Mesendoderm (in vitro differentiated cells): Measurements from ENCODE around the gene STX18.

Experiments
- DNase-seq: peaks from one replicate; pipeline ENCODE4 v3.0.0; 2013
- H2AK5ac ChIP-seq: 2 replicates; pipeline ENCODE4 v1.6.1; 2013; ENCODE audit warnings: low read length, inconsistent platforms
- H2BK120ac ChIP-seq: 2 replicates; pipeline ENCODE4 v1.6.1; 2013; ENCODE audit warnings: low read depth, mild to moderate bottlenecking, low read length, moderate library complexity, mixed read lengths
- H2BK15ac ChIP-seq: replicated peaks from 2 replicates; pipeline ENCODE4 v1.6.1; 2013; ENCODE audit warnings: low read depth, mild to moderate bottlenecking, moderate library complexity
- H2BK5ac ChIP-seq: 2 replicates; pipeline ENCODE4 v1.6.1; 2013; ENCODE audit warnings: low read length, inconsistent platforms
- H3K18ac ChIP-seq: 2 replicates; pipeline ENCODE4 v1.6.1; 2013; ENCODE audit warnings: mild to moderate bottlenecking, low read length, mixed read lengths
- H3K23ac ChIP-seq: one replicate; pipeline ENCODE4 v1.6.1; 2013; ENCODE audit warnings: low read length
- H3K27ac ChIP-seq: 2 replicates; pipeline ENCODE4 v1.5.1; 2013; ENCODE audit warnings: low read depth, mild to moderate bottlenecking, inconsistent platforms, low read length, moderate library complexity
- H3K27me3 ChIP-seq: 2 replicates; pipeline ENCODE4 v1.6.1; 2013; ENCODE audit warnings: low read length, control low read depth, mild to moderate bottlenecking, inconsistent platforms; ENCODE audit not compliant: insufficient read depth, poor library complexity
- H3K36me3 ChIP-seq: 2 replicates; pipeline ENCODE4 v1.6.1; 2013; ENCODE audit warnings: low read length, inconsistent platforms; ENCODE audit not compliant: control insufficient read depth, insufficient read depth
- H3K4ac ChIP-seq: one replicate; pipeline ENCODE4 v1.6.1; 2013; ENCODE audit warnings: low read depth, mild to moderate bottlenecking, low read length, moderate library complexity
- H3K4me1 ChIP-seq: 2 replicates; pipeline ENCODE4 v1.6.1; 2013; ENCODE audit warnings: low read depth, low read length, inconsistent platforms; ENCODE audit not compliant: control insufficient read depth
- H3K4me2 ChIP-seq: 2 replicates; pipeline ENCODE4 v1.6.1; 2013; ENCODE audit warnings: low read length
- H3K4me3 ChIP-seq: 2 replicates; pipeline ENCODE4 v1.5.1; 2013; ENCODE audit warnings: mild to moderate bottlenecking, low read length
- H3K56ac ChIP-seq: one replicate; pipeline ENCODE4 v1.6.1; 2013; ENCODE audit warnings: low read length
- H3K79me1 ChIP-seq: 2 replicates; pipeline ENCODE4 v1.6.1; 2013; ENCODE audit warnings: low read length, inconsistent platforms
- H3K79me2 ChIP-seq: 2 replicates; pipeline ENCODE4 v1.6.1; 2013; ENCODE audit warnings: mild to moderate bottlenecking, low read length; ENCODE audit not compliant: control insufficient read depth, insufficient read depth
- H3K9ac ChIP-seq: 2 replicates; pipeline ENCODE4 v1.6.1; 2013; ENCODE audit warnings: low read length, inconsistent platforms
- H4K5ac ChIP-seq: one replicate; pipeline ENCODE4 v1.6.1; 2013; ENCODE audit warnings: low read length
- H4K8ac ChIP-seq: one replicate; pipeline ENCODE4 v1.6.1; 2013; ENCODE audit warnings: low read depth, mild to moderate bottlenecking, control low read depth, low read length, moderate library complexity
- WGBS: extraction: QIAGEN DNeasy Blood & Tissue Kit; methylation state at CpG from one replicate; pipeline ENCODE4 v1.1.7; 2013; ENCODE audit warnings: low lambda C conversion rate, missing lambda C conversion rate; ENCODE audit not compliant: insufficient coverage; ENCODE audit errors: extremely low coverage; 5-methylcytosine and 5-hydroxymethylcytosine counted together

STX18 gene

DNA sequence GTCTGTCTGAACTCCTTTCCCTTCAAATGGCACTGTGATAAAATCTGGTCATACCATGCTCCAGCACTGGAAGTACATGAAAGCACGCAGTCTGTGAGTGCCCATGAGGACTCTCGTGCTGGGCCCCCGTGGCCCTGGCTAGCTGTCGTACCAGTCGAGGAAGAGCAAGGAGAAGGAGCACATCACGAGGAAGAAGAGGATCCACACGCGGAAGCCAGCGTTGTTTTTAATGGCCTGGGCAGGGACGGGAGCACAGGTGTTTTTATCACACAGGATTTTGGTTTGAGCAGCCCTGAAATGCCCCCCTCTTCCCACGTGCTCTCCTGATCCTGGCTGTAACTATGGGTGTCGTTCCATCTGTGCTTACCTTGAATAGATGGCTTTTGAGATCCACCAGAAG lies 122.0 kb downstream of the STX18 start:
- H4K8ac ChIP-seq = no peak overlapping the region
- H3K36me3 ChIP-seq = no peaks in the 10 kb centered on the region
- H4K5ac ChIP-seq = no peak overlapping the region
- no peak overlapping the region for H2AK5ac ChIP-seq
- no peak overlapping the region for H3K4me3 ChIP-seq
- H3K23ac ChIP-seq = no peak overlapping the region
- H3K18ac ChIP-seq = no peak overlapping the region
- WGBS = no CpG with 5 or more reads among the region's 12 CpGs
- no peaks in the 10 kb centered on the region for H3K27me3 ChIP-seq
- no peak overlapping the region for H2BK120ac ChIP-seq
- H2BK15ac ChIP-seq = no peak overlapping the region
- peaks cover 4% of the 10 kb centered on the region for H3K4me1 ChIP-seq
- H3K79me1 ChIP-seq = no peaks in the 10 kb centered on the region
- H3K27ac ChIP-seq = no peak overlapping the region
- H3K4ac ChIP-seq = no peak overlapping the region
- no peak overlapping the region for H3K9ac ChIP-seq
- no peak for DNase-seq
- H2BK5ac ChIP-seq = no peak overlapping the region
- no peaks in the 10 kb centered on the region for H3K79me2 ChIP-seq
- H3K4me2 ChIP-seq = no peak overlapping the region
- H3K56ac ChIP-seq = no peak overlapping the region

DNA sequence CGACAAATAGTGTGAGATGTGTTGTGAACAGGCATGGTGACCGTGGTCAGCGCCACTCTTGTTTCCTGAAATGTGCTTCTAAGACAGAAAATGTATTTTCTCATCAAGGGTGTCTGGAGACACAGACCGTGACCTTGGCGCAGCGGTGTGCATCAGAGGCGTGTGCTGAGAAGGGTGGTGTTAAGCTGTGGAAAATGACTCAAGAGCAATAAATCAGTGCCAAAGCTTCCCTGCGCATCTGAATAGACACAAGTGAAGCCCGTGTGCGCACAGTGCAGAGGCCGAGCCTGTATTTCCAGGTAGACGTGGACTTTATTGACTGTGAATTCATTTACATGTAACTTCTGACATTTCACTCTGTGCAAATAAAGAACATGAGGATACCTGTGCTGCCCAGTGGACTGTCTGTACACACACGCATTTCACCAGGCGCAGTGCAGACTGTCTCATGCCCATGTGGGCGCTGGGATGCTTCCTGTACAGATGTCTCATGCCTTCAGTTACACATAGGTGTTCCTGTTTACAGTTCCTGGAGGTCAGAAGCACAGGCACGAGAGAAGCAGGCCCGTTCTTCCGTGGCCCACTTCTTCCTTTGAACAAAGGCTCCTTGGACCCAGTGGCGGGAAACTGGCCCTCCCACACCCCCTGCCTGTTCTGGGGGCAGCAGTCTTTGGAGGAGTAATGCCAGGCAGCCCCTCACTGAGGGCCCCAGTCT lies 123.0 kb downstream of the STX18 start:
- no peak overlapping the region for H3K4me3 ChIP-seq
- H3K36me3 ChIP-seq = no peaks in the 10 kb centered on the region
- no peak overlapping the region for H2BK120ac ChIP-seq
- no peak overlapping the region for H2BK15ac ChIP-seq
- WGBS = no CpG with 5 or more reads among the region's 19 CpGs
- no peaks in the 10 kb centered on the region for H3K79me1 ChIP-seq
- H3K9ac ChIP-seq = no peak overlapping the region
- no peak overlapping the region for H3K18ac ChIP-seq
- H3K4ac ChIP-seq = no peak overlapping the region
- DNase-seq = no peak
- peaks cover 2% of the 10 kb centered on the region for H3K4me1 ChIP-seq
- no peak overlapping the region for H3K27ac ChIP-seq
- H3K23ac ChIP-seq = no peak overlapping the region
- no peaks in the 10 kb centered on the region for H3K27me3 ChIP-seq
- H3K4me2 ChIP-seq = no peak overlapping the region
- H4K8ac ChIP-seq = no peak overlapping the region
- H3K56ac ChIP-seq = no peak overlapping the region
- no peaks in the 10 kb centered on the region for H3K79me2 ChIP-seq
- H2BK5ac ChIP-seq = no peak overlapping the region
- no peak overlapping the region for H4K5ac ChIP-seq
- no peak overlapping the region for H2AK5ac ChIP-seq

DNA sequence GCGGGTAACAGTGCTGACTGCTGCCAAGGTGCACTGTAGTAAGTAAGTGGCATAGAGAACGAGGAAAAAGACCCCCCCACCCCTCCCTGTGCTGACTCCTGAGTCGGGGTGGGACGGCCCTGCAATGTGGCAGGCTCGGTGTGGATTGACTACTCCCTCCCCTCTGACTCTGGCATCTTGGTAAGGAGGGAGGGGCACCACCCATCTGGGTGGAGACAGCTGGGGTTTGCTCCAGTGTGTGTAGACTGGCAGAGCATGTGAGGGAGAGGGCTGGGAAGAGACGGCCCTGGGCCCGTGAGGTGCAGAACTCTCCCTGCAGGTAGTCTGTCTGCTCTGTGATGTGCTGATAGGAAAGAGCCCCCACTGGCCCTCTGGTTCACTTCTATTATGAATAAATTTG lies 124.0 kb downstream of the STX18 start:
- no peaks in the 10 kb centered on the region for H3K36me3 ChIP-seq
- H3K23ac ChIP-seq = no peak overlapping the region
- no CpG with 5 or more reads among the region's 7 CpGs for WGBS
- H2BK15ac ChIP-seq = no peak overlapping the region
- H4K8ac ChIP-seq = no peak overlapping the region
- no peak overlapping the region for H3K4me3 ChIP-seq
- no peaks in the 10 kb centered on the region for H3K27me3 ChIP-seq
- H3K4me1 ChIP-seq = peaks cover 2% of the 10 kb centered on the region
- H3K79me2 ChIP-seq = no peaks in the 10 kb centered on the region
- no peak overlapping the region for H3K27ac ChIP-seq
- no peak overlapping the region for H2AK5ac ChIP-seq
- no peaks in the 10 kb centered on the region for H3K79me1 ChIP-seq
- no peak overlapping the region for H2BK120ac ChIP-seq
- no peak overlapping the region for H2BK5ac ChIP-seq
- no peak overlapping the region for H3K4ac ChIP-seq
- no peak overlapping the region for H4K5ac ChIP-seq
- no peak overlapping the region for H3K56ac ChIP-seq
- DNase-seq = no peak
- no peak overlapping the region for H3K9ac ChIP-seq
- no peak overlapping the region for H3K4me2 ChIP-seq
- no peak overlapping the region for H3K18ac ChIP-seq

DNA sequence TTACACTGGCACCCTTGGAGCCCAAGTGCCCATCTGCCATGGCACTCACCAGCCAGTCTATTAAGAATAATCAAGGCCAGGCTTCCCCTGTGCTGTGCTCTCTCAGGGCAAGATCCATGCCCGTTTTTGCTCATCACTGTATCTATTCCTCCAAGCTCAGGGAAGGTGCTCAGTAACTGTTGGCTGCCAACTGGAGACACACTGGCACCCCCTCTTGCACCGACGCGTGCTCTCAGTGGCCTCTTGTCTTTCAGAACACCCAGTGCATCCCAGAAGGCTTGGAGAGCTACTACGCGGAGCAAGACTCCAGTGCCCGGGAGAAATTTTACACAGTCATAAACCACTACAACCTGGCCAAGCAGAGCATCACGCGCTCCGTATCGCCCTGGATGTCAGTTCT lies 124.9 kb downstream of the STX18 start:
- no peak overlapping the region for H3K18ac ChIP-seq
- H3K23ac ChIP-seq = no peak overlapping the region

DNA sequence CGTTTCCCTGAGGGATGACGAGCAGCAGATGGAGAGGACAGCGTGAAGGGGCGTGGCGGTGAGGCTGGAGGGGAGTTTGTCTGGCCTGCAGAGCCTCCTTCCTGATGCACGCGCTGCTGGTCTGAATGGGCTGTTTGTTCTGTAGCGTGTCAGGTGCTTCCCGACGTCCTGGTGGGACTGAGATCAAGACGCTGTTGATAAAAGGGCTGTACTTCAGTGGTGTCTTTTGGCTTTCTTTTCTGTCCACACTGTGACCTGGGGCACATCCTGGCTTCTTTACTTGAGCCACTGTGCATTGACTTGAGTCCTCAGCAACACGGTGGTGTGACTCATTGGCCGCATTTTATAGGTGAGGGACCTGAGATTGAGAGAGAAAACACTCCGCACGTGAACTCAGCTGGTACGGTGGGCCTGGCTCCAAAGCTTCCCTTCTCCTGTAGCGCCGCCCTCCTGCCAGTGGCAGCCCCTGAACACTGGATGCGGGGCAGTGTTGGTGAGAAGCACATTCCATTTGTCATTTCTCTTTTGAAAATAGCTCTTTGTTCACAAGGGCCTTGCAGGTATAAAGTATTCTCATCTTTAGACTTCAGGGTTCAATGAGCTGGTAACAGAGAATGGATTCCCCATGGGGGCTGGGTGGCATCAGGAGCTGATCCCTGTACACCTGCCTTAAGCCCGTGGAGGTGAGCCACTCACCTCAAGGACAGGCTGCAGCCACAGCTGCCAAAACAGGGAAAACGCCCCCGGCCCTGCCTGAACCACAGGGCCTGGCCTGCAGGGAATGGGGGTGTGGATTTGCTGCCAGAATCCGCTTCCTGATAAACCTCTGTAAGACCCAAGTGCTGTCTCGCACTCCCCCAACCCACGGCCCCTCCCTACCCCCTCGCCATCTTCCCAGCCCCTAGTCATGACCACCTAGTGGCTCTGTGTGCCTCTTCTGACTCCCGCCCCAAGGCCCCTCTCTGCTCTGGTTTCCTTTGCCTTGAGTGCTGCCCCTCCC lies 125.7 kb downstream of the STX18 start:
- Histone ChIP-seq H2AK5ac (no peak overlapping the region), H3K9ac (no peak overlapping the region), H3K36me3 (no peaks in the 10 kb centered on the region), H2BK5ac (no peak overlapping the region), H3K18ac (no peak overlapping the region), H3K79me2 (no peaks in the 10 kb centered on the region), H3K4me2 (no peak overlapping the region), H3K4me3 (no peak overlapping the region), H3K4me1 (peaks cover 2% of the 10 kb centered on the region), H3K4ac (no peak overlapping the region), H2BK15ac (no peak overlapping the region), H3K27ac (no peak overlapping the region), H4K8ac (no peak overlapping the region), H3K23ac (no peak overlapping the region), H3K79me1 (no peaks in the 10 kb centered on the region), H3K27me3 (no peaks in the 10 kb centered on the region), H4K5ac (no peak overlapping the region), H2BK120ac (no peak overlapping the region), H3K56ac (no peak overlapping the region)
- peak; percentile 52 for DNase-seq
- WGBS = no CpG with 5 or more reads among the region's 27 CpGs

More for the DNA sequence above, 124.9 kb downstream of the STX18 start:
- WGBS = no CpG with 5 or more reads among the region's 11 CpGs
- Histone ChIP-seq H2BK120ac (no peak overlapping the region), H3K27ac (no peak overlapping the region), H3K36me3 (no peaks in the 10 kb centered on the region), H3K56ac (no peak overlapping the region), H3K4me2 (no peak overlapping the region), H2BK5ac (no peak overlapping the region), H3K4ac (no peak overlapping the region), H4K8ac (no peak overlapping the region), H3K4me1 (peaks cover 2% of the 10 kb centered on the region), H3K79me2 (no peaks in the 10 kb centered on the region), H3K4me3 (no peak overlapping the region), H4K5ac (no peak overlapping the region), H3K27me3 (no peaks in the 10 kb centered on the region), H3K9ac (no peak overlapping the region), H2AK5ac (no peak overlapping the region), H3K79me1 (no peaks in the 10 kb centered on the region), H2BK15ac (no peak overlapping the region)
- DNase-seq = no peak
